ENCODE data around the gene FAM120AOS.

DNA sequence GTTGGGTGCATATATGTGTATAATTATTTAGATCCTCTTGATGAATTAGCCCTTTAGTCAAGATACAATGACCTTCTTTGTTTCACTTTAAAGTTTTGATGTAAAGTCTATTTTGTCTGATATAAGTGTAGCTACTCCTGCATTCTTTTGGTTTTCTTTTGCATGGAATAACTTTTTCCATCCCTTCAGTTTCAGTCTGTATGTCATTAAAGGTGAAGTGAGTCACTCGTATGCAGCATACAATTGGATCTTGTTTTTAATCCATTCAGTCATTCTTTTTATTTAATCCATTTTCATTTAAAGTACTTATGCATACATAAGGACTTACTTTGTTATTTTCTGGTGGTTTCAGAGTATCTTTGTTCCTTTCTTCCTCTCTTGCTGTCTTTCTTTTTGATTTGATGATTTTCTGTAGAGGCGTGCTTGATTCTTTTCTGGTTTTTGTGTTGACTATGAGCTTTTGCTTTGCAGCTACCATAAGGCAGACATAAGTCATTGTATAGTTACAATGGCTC lies 38.1 kb downstream of the FAM120AOS start:
- TF ChIP-seq, protein P1, sequence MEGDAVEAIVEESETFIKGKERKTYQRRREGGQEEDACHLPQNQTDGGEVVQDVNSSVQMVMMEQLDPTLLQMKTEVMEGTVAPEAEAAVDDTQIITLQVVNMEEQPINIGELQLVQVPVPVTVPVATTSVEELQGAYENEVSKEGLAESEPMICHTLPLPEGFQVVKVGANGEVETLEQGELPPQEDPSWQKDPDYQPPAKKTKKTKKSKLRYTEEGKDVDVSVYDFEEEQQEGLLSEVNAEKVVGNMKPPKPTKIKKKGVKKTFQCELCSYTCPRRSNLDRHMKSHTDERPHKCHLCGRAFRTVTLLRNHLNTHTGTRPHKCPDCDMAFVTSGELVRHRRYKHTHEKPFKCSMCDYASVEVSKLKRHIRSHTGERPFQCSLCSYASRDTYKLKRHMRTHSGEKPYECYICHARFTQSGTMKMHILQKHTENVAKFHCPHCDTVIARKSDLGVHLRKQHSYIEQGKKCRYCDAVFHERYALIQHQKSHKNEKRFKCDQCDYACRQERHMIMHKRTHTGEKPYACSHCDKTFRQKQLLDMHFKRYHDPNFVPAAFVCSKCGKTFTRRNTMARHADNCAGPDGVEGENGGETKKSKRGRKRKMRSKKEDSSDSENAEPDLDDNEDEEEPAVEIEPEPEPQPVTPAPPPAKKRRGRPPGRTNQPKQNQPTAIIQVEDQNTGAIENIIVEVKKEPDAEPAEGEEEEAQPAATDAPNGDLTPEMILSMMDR (IDR thresholded peaks at IDR 0.05), result no peak
- no peak for TF ChIP-seq POLR2A (IDR thresholded peaks at IDR 0.05)

Data from lower leg skin (tissue), 3 donors.